GM21515 (cell line): Measurements from ENCODE around the gene DHRS13.

Source experiments
- ATAC-seq: cut with Tn5 transposase; IDR thresholded peaks from one replicate; pipeline ENCODE4 v1.9.1; 2021; ENCODE audit not compliant: unreplicated experiment

DHRS13 gene

GRCh38 chr17:28902819-28903545, at the start of gene DHRS13:
DHRS13 (minus strand) TSS chr17:28903079; CDS start chr17:28902944, 135 bp downstream.
- peak; percentile 76 for ATAC-seq

GRCh38 chr17:28951991-28952975, 49.4 kb upstream of the DHRS13 start:
- peak; percentile 63 for ATAC-seq

GRCh38 chr17:28951428-28951990, 48.6 kb upstream of the DHRS13 start, which contains the start of gene PHF12:
PHF12 (minus strand) TSS chr17:28951518; CDS start chr17:28950960, 558 bp downstream.
- ATAC-seq = peak; percentile 58

- peak; percentile 0 for ATAC-seq
Observed at GRCh38 chr17:28950752-28951427, 48.0 kb upstream of the DHRS13 start.

GRCh38 chr17:28950017-28950751, 47.3 kb upstream of the DHRS13 start:
- ATAC-seq = no peak

GRCh38 chr17:28949185-28950016, 46.5 kb upstream of the DHRS13 start:
- ATAC-seq = no peak

- ATAC-seq = no peak
Observed at GRCh38 chr17:28948873-28949184, 46.0 kb upstream of the DHRS13 start.

- ATAC-seq = no peak
Observed at GRCh38 chr17:28948342-28948741, 45.5 kb upstream of the DHRS13 start.

- no peak for ATAC-seq
Observed at GRCh38 chr17:28947639-28948038, 44.8 kb upstream of the DHRS13 start.

- no peak for ATAC-seq
Observed at GRCh38 chr17:28946239-28946638, 43.4 kb upstream of the DHRS13 start.

- ATAC-seq = no peak
Observed at GRCh38 chr17:28944862-28945741, 42.2 kb upstream of the DHRS13 start.

- no peak for ATAC-seq
Observed at GRCh38 chr17:28944343-28944742, 41.5 kb upstream of the DHRS13 start.

GRCh38 chr17:28942925-28943324, 40.0 kb upstream of the DHRS13 start:
- ATAC-seq = no peak

GRCh38 chr17:28941251-28941650, 38.4 kb upstream of the DHRS13 start:
- no peak for ATAC-seq

- no peak for ATAC-seq
Observed at GRCh38 chr17:28940675-28941074, 37.8 kb upstream of the DHRS13 start.

- ATAC-seq = no peak
Observed at GRCh38 chr17:28940142-28940541, 37.3 kb upstream of the DHRS13 start.

GRCh38 chr17:28938552-28938951, 35.7 kb upstream of the DHRS13 start:
- no peak for ATAC-seq

- ATAC-seq = no peak
Observed at GRCh38 chr17:28937044-28937729, 34.3 kb upstream of the DHRS13 start.
